ENCODE data around the gene IKZF5.

GRCh38 chr10:123024540-123024939 lies 15.9 kb upstream of the IKZF5 start:
- TF ChIP-seq CTCF (IDR thresholded peaks at IDR 0.05; ENCODE audit: low read depth, low read length, poor library complexity, severe bottlenecking): no peak
- TF ChIP-seq EZH2phosphoT487 (IDR thresholded peaks at IDR 0.05; ENCODE audit: borderline replicate concordance, low read length): no peak

Measured in DOHH2 (cell line).